Measurements from ENCODE around the gene TMEM114.

Gene TMEM114

DNA sequence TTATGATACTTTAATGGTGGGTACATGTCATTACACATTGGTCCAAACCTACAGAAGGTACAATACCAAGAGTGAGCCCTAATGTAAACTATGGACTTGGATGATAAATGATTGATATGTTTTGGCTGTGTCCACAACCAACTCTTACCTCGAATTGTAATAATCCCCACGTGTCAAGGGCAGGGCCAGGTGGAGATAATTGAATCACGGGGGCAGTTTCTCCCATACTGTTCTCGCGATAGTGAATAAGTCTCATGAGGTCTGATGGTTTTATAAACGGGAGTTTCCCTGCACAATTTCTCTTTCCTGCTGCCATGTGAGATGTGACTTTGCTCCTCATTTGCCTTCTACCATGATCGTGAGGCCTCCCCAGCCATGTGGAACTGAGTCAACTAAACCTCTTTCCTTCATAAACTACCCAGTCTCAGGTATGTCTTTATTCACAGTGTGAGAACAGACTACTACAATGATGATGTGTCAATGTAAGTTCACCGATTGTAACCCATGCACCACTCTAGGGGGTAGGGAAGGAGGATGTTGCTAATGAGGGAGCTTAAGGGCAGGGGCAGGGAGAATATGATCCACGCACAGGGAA lies 24.2 kb upstream of the TMEM114 start:
- no peak overlapping the region for H3K27ac ChIP-seq
- TF ChIP-seq, protein P1, sequence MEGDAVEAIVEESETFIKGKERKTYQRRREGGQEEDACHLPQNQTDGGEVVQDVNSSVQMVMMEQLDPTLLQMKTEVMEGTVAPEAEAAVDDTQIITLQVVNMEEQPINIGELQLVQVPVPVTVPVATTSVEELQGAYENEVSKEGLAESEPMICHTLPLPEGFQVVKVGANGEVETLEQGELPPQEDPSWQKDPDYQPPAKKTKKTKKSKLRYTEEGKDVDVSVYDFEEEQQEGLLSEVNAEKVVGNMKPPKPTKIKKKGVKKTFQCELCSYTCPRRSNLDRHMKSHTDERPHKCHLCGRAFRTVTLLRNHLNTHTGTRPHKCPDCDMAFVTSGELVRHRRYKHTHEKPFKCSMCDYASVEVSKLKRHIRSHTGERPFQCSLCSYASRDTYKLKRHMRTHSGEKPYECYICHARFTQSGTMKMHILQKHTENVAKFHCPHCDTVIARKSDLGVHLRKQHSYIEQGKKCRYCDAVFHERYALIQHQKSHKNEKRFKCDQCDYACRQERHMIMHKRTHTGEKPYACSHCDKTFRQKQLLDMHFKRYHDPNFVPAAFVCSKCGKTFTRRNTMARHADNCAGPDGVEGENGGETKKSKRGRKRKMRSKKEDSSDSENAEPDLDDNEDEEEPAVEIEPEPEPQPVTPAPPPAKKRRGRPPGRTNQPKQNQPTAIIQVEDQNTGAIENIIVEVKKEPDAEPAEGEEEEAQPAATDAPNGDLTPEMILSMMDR (conservative IDR thresholded peaks at IDR 0.05; ENCODE audit: low read depth), result no peak
- CTCF ChIA-PET, result no interaction called here
- POLR2A ChIA-PET (ENCODE audit: low non-redundant PET), result no interaction called here
- DNase-seq (ENCODE audit: low spot score), result no peak

DNA sequence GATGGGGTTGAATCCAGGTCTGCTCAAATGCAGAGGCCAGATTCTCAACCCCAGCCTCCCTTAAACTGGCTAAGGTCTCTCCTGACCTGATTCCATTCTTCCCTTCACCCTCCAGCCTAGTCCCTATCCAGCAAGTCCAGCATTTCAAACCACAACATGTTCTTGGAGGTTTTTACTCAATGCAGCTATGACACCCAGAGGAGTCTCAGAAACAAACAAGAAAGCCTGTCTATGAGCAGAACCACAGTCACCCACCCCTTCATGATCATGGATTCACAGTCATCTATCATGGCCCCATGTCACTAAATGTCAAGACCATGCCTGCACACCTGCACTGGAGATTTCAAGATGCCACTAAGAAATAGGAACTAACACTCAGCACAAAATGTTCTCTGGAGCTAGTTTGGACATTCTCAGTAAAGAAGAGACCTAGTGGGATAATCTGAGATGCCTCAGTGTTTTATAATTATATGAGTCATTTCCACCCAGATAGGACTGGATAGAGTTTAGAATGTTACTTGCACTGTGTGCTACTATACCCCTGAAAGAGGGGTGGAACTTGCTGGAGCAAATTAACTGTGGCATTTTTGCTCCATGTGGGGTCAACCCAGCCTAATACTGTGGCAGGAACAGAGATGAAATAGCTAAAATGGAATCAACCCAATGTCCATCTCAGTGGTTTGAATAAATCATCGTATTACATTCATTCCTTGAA lies 21.7 kb upstream of the TMEM114 start:
- no peak for DNase-seq (ENCODE audit: low spot score)
- TF ChIP-seq, protein P1 (conservative IDR thresholded peaks at IDR 0.05; ENCODE audit: low read depth), result no peak
- ChIA-PET CTCF (no interaction called here), POLR2A (ENCODE audit: low non-redundant PET) (no interaction called here)
- H3K27ac ChIP-seq, result no peak overlapping the region

DNA sequence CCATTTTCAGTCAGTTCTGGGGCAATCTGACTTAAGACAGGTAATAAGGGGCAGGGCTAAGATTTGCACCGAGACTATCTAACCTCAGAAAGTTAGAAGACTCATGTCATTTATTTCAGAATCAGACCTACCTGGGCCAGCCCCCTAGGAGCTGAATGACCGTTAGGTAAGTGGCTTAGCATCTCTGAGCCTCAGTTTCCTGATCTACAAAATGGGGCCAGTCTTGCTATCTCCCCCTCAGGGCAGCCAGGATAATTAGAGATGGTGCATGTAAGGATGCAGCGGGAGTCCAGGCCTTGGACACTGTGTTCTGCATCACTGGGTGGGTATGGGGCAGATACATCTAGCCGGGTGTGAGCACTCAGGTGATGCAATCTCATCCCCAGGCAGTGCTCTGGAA lies 20.8 kb upstream of the TMEM114 start:
- CTCF ChIA-PET, result no interaction called here
- TF ChIP-seq, protein P1 (conservative IDR thresholded peaks at IDR 0.05; ENCODE audit: low read depth), result no peak
- POLR2A ChIA-PET (ENCODE audit: low non-redundant PET), result no interaction called here
- no peak overlapping the region for H3K27ac ChIP-seq
- no peak for DNase-seq (ENCODE audit: low spot score)

DNA sequence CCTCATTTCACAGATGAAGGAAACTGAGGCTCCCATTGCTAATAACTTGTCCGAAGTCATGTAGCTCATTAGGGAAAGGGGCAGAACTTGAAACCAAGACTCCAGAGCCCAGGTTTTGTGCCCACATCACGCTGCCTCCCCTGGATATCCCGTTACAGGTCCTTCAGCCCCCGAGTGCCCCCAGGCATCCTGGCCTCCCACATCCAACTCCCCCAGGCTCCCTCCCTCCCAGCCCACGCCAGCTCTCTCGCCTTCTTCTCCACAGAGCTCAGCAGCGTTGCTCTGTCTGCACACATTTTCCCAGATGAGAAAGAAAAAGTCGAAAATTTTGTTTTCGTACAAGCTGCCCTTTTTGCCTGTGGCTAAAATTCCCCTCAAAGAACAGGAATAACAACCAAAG lies 16.9 kb upstream of the TMEM114 start:
- CTCF ChIA-PET, result no interaction called here
- TF ChIP-seq, protein P1 (conservative IDR thresholded peaks at IDR 0.05; ENCODE audit: low read depth), result no peak
- DNase-seq (ENCODE audit: low spot score), result no peak
- H3K27ac ChIP-seq, result no peak overlapping the region
- POLR2A ChIA-PET (ENCODE audit: low non-redundant PET), result no interaction called here

DNA sequence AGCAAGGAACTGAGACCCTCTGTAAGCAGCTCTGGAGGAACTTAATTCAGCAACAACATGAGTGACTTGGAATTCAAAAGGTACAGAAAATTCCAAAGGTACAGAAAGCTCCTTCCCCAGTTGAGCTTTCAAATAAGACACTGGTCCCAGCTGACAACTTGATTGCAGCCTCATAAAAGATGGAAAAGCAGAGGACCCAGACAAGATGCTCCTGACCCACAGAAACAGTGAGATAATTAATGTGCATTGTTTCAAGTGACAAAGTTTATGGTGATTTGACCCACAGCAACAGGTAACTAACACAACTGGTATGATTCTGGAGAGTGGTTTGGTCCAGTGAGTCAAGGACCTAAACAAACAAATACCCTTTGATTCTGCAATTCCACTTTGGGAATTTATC lies 15.2 kb upstream of the TMEM114 start:
- TF ChIP-seq, protein P1 (conservative IDR thresholded peaks at IDR 0.05; ENCODE audit: low read depth), result no peak
- DNase-seq (ENCODE audit: low spot score), result no peak
- H3K27ac ChIP-seq, result no peak overlapping the region
- ChIA-PET CTCF (no interaction called here), POLR2A (ENCODE audit: low non-redundant PET) (no interaction called here)

DNA sequence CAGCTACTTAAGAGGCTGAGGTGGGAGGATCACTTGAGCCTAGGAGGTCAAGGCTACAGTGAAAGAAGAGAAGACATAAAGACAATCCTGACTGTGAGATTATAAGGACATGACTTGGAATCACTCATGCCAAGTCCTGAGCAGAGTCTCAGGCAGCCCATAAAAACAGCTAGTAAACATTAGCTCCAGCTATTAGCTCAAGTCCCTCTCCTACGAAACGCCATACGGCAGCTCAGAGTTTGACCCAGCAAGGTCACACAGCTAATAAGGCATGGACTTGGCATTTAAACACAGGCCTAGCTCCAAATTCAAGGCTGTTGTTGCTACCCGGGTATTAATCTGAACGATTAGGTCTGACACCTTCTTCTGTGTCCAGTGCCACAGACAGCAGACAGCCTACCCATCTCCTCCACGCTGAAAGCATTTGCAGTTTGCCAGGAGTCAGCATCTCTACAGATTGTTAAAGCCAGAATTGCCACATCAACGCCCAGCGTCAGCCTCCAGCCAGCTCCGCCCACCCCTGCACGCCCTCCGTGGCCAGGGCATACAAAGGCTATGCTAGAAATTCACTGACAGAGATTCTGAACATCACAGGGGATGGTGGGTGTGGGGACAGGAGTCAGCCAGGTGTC lies 9.9 kb upstream of the TMEM114 start:
- no peak for DNase-seq (ENCODE audit: low spot score)
- TF ChIP-seq, protein P1 (conservative IDR thresholded peaks at IDR 0.05; ENCODE audit: low read depth), result no peak
- CTCF ChIA-PET, result interaction anchor here (1.0 to 1.1 kb wide), 2 partner anchors 33 to 57 kb away, joined by 3 read pairs; no protein-coding TSS in a partner anchor
- POLR2A ChIA-PET (ENCODE audit: low non-redundant PET), result no interaction called here
- H3K27ac ChIP-seq, result no peak overlapping the region
